ENCODE data around the gene FZD4. TPM values are rescaled to one million over a fixed set of nuclear protein-coding genes. Genes with fewer than 3 reads are reported as not detected.
"Not testable (repeated sequence)": the region's sequence is repeated elsewhere in the genome, so short reads cannot be mapped to it uniquely, and the experiment has no call there.

The FZD4 gene
- total RNA-seq, 1 donor from 2014 or later = 0.05 TPM

DNA sequence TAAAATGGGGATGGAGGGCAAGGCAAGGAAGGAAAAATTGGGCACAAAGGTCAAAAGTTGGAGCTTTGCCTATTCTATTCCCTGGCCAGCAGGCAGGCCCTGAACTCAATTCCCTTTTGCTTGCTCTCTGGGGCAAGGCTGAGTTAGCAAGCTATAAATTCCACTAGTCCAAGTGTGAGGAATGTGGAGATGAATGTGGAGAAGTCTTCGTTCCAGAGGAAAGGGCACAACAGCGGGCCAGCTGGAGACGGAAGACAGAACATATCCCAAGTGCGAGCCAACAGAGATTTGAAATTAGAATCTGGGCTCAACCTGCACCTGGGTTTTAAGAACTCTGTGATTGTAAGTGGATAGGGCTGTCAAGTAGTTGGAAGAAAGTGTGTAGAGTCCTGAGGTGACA lies 29.5 kb upstream of the FZD4 start:
- H3K27ac Mint-ChIP-seq = no peak overlapping the region
- DNase-seq (ENCODE audit: low spot score) = no peak
- intact Hi-C loops (cut with micrococcal nuclease) = no loop called here
- no peaks in the 10 kb centered on the region for H3K9me3 Mint-ChIP-seq
- no peak overlapping the region for H3K4me3 Mint-ChIP-seq
- no peaks in the 10 kb centered on the region for H3K4me1 Mint-ChIP-seq (ENCODE audit: low read depth)
- no peaks in the 10 kb centered on the region for H3K36me3 Mint-ChIP-seq (ENCODE audit: low read depth)
- H3K27me3 Mint-ChIP-seq (ENCODE audit: insufficient read depth) = peaks cover 2% of the 10 kb centered on the region

DNA sequence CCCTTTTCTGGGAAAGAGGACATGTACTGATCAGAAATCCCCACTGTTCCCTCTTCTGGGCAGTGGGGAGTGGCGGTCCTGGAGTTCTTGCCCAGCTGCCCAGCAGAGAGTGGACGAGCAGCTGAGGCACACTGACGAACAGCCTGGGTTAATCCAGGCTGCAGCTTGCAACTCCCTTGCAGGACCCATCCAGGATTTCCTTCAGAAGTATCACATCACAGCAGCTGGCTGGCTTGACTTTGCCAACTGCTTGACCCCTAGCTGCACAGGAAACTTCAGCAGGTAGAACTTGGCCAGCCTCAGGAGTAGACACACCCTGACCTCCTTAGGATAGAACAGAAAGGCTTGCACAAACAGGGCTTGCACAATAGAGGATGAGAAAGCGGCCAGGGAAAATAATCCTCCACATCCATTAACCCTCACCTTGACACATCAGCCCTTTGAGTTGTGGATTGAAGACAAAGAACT lies 27.9 kb upstream of the FZD4 start:
- DNase-seq (ENCODE audit: low spot score) = no peak
- intact Hi-C loops (cut with micrococcal nuclease) = no loop called here
- Mint-ChIP-seq H3K27me3 (ENCODE audit: insufficient read depth) (no peaks in the 10 kb centered on the region), H3K4me1 (ENCODE audit: low read depth) (no peaks in the 10 kb centered on the region), H3K4me3 (no peak overlapping the region), H3K36me3 (ENCODE audit: low read depth) (no peaks in the 10 kb centered on the region), H3K9me3 (no peaks in the 10 kb centered on the region), H3K27ac (no peak overlapping the region)

- Mint-ChIP-seq H3K27ac (no peak overlapping the region), H3K9me3 (no peaks in the 10 kb centered on the region), H3K4me1 (ENCODE audit: low read depth) (no peaks in the 10 kb centered on the region), H3K4me3 (no peak overlapping the region), H3K27me3 (ENCODE audit: insufficient read depth) (no peaks in the 10 kb centered on the region), H3K36me3 (ENCODE audit: low read depth) (no peaks in the 10 kb centered on the region)
- intact Hi-C loops (cut with micrococcal nuclease) = no loop called here
- DNase-seq (ENCODE audit: low spot score) = no peak
These were observed 26.8 kb upstream of the FZD4 start for GRCh38 chr11:86981777-86982540.

- Mint-ChIP-seq H3K27me3 (ENCODE audit: insufficient read depth) (no peaks in the 10 kb centered on the region), H3K36me3 (ENCODE audit: low read depth) (no peaks in the 10 kb centered on the region), H3K27ac (no peak overlapping the region), H3K4me3 (no peak overlapping the region), H3K9me3 (no peaks in the 10 kb centered on the region), H3K4me1 (ENCODE audit: low read depth) (no peaks in the 10 kb centered on the region)
- intact Hi-C loops (cut with micrococcal nuclease) = no loop called here
- no peak for DNase-seq (ENCODE audit: low spot score)
These were observed 25.0 kb upstream of the FZD4 start for GRCh38 chr11:86980086-86980796.

- Mint-ChIP-seq H3K4me3 (no peak overlapping the region), H3K36me3 (ENCODE audit: low read depth) (no peaks in the 10 kb centered on the region), H3K9me3 (no peaks in the 10 kb centered on the region), H3K4me1 (ENCODE audit: low read depth) (no peaks in the 10 kb centered on the region), H3K27me3 (ENCODE audit: insufficient read depth) (no peaks in the 10 kb centered on the region), H3K27ac (no peak overlapping the region)
- DNase-seq (ENCODE audit: low spot score) = no peak
- intact Hi-C loops (cut with micrococcal nuclease) = loop anchor here (1.0 to 5.0 kb wide), 2 partner anchors 42 to 311 kb away; no protein-coding TSS in a partner anchor
These were observed 23.8 kb upstream of the FZD4 start for GRCh38 chr11:86978756-86979608.

GRCh38 chr11:86978247-86978646 lies 23.1 kb upstream of the FZD4 start:
- intact Hi-C loops (cut with micrococcal nuclease) = loop anchor here (1.0 to 5.0 kb wide), 2 partner anchors 41 to 312 kb away; no protein-coding TSS in a partner anchor
- Mint-ChIP-seq H3K4me3 (no peak overlapping the region), H3K36me3 (ENCODE audit: low read depth) (no peaks in the 10 kb centered on the region), H3K27ac (no peak overlapping the region), H3K4me1 (ENCODE audit: low read depth) (no peaks in the 10 kb centered on the region), H3K27me3 (ENCODE audit: insufficient read depth) (no peaks in the 10 kb centered on the region), H3K9me3 (peaks cover 6% of the 10 kb centered on the region)
- DNase-seq (ENCODE audit: low spot score) = no peak

GRCh38 chr11:86977441-86978050 lies 22.4 kb upstream of the FZD4 start:
- no peaks in the 10 kb centered on the region for H3K4me1 Mint-ChIP-seq (ENCODE audit: low read depth)
- DNase-seq (ENCODE audit: low spot score) = no peak
- H3K36me3 Mint-ChIP-seq (ENCODE audit: low read depth) = no peaks in the 10 kb centered on the region
- peaks cover 13% of the 10 kb centered on the region for H3K9me3 Mint-ChIP-seq
- H3K4me3 Mint-ChIP-seq = no peak overlapping the region
- no peak overlapping the region for H3K27ac Mint-ChIP-seq
- no peaks in the 10 kb centered on the region for H3K27me3 Mint-ChIP-seq (ENCODE audit: insufficient read depth)
- intact Hi-C loops (cut with micrococcal nuclease) = loop anchor here (1.0 to 5.0 kb wide), 2 partner anchors 40 to 313 kb away; no protein-coding TSS in a partner anchor

GRCh38 chr11:86972734-86973133 lies 17.5 kb upstream of the FZD4 start:
- no peaks in the 10 kb centered on the region for H3K36me3 Mint-ChIP-seq (ENCODE audit: low read depth)
- no peak overlapping the region for H3K4me3 Mint-ChIP-seq
- intact Hi-C loops (cut with micrococcal nuclease) = no loop called here
- H3K27ac Mint-ChIP-seq = no peak overlapping the region
- no peaks in the 10 kb centered on the region for H3K4me1 Mint-ChIP-seq (ENCODE audit: low read depth)
- DNase-seq (ENCODE audit: low spot score) = no peak
- no peaks in the 10 kb centered on the region for H3K27me3 Mint-ChIP-seq (ENCODE audit: insufficient read depth)
- peaks cover 14% of the 10 kb centered on the region for H3K9me3 Mint-ChIP-seq

DNA sequence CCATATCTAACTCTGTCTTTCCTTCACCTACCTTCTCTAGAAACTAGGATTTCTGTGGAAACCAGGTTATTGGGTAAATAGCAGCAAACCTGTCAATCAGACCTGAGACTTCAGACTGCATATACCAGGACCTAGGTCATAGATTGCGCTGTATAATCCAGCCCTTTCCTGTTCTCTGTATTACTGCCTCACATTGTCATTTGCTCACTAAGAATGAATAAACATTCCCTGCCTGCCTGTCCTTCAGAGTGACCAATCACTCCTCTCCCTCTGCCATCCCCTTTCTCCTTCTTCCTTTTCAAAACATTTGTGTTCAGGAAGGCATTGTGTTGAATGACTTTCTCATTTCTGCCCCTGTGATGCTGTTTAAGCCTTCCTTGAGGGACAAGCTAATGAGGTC lies 14.1 kb upstream of the FZD4 start:
- Mint-ChIP-seq H3K36me3 (ENCODE audit: low read depth) (no peaks in the 10 kb centered on the region), H3K4me1 (ENCODE audit: low read depth) (no peaks in the 10 kb centered on the region), H3K4me3 (no peak overlapping the region), H3K27ac (no peak overlapping the region), H3K27me3 (ENCODE audit: insufficient read depth) (peaks cover 7% of the 10 kb centered on the region), H3K9me3 (peaks cover 14% of the 10 kb centered on the region)
- DNase-seq (ENCODE audit: low spot score) = no peak
- intact Hi-C loops (cut with micrococcal nuclease) = no loop called here

DNA sequence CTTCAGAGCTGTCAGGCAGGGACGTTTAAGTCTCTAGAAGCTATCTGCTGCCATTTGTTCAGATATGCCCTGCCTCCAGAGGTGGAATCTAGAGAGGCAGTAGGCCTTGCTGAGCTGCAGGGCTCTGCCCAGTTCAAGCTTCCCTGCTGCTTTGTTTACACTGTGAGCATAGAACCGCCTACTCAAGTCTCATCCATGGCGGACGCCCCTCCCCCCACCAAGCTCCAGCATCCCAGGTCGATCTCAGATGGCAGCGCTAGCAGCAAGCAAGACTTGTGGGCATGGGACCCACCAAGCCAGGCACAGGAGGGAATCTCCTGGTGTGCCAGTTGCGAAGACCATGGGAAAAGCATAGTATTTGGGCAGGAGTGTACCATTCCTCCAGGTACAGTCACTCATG lies 12.4 kb upstream of the FZD4 start:
- H3K27ac Mint-ChIP-seq; H3K4me1 Mint-ChIP-seq (ENCODE audit: low read depth); H3K4me3 Mint-ChIP-seq; intact Hi-C loops (cut with micrococcal nuclease); H3K36me3 Mint-ChIP-seq (ENCODE audit: low read depth); H3K9me3 Mint-ChIP-seq; DNase-seq (ENCODE audit: low spot score); H3K27me3 Mint-ChIP-seq (ENCODE audit: insufficient read depth): not testable (repeated sequence)

- Mint-ChIP-seq H3K27ac (no peak overlapping the region), H3K27me3 (ENCODE audit: insufficient read depth) (peaks cover 52% of the 10 kb centered on the region)
These were observed 2.9 kb upstream of the FZD4 start for GRCh38 chr11:86957976-86958646.

DNA sequence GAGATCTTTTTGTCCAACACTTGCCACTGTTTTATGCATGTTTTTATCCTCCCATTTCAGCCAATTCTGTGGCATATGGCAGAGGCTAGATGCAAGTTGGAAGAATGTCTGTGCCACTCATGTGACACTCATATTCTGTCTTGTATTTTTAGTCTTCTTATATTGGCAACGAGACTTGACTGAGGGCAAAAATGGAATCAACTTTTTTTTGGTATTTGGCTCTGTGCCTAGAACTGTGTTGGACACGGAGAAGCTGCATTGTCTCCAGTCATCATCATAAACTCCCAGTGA lies 1.7 kb upstream of the FZD4 start:
- H3K36me3 Mint-ChIP-seq (ENCODE audit: low read depth) = peaks cover 8% of the 10 kb centered on the region
- no peak overlapping the region for H3K27ac Mint-ChIP-seq
- H3K4me3 Mint-ChIP-seq = peak overlapping the region; percentile 95
- no peaks in the 10 kb centered on the region for H3K9me3 Mint-ChIP-seq
- peaks cover 8% of the 10 kb centered on the region for H3K4me1 Mint-ChIP-seq (ENCODE audit: low read depth)
- peaks cover 62% of the 10 kb centered on the region for H3K27me3 Mint-ChIP-seq (ENCODE audit: insufficient read depth)
- intact Hi-C loops (cut with micrococcal nuclease) = loop anchor here (5.0 kb wide), 1 partner anchor 125 kb away; no protein-coding TSS in a partner anchor
- DNase-seq (ENCODE audit: low spot score) = no peak

More at GRCh38 chr11:86957976-86958646, 2.9 kb upstream of the FZD4 start:
- Mint-ChIP-seq H3K4me1 (ENCODE audit: low read depth) (peaks cover 8% of the 10 kb centered on the region), H3K9me3 (no peaks in the 10 kb centered on the region), H3K4me3 (no peak overlapping the region), H3K36me3 (ENCODE audit: low read depth) (peaks cover 8% of the 10 kb centered on the region)
- intact Hi-C loops (cut with micrococcal nuclease) = loop anchor here (5.0 kb wide), 1 partner anchor 124 kb away; no protein-coding TSS in a partner anchor
- DNase-seq (ENCODE audit: low spot score) = no peak

Measured in activated T-helper 1 cell treated with anti-CD3 and anti-CD28 coated beads, Interleukin-12 subunit alpha, Interleukin-12 subunit beta, Interleukin-2, Interleukin-4 antibody, amounts not matched to agents 30 ng/mL and 10 ng/mL and 1 ng/mL, durations not matched to agents 14 hours and 24 hours and 36 hours (primary cell).